K562 (cell line): Measurements from ENCODE around the gene CACNA1C. TPM values are rescaled to one million over a fixed set of nuclear protein-coding genes. Genes with fewer than 3 reads are reported as not detected.

Experiments used
- ATAC-seq: fragments of 200-7000 bp; cut with Tn5 transposase; 3 replicates; pipeline ENCODE4 v1.9.1; 2020; ENCODE audit warnings: moderate library complexity
- BruUV-seq: library from RNA; stranded (reverse); fragments of 400-500 nt; replicated peaks from 2 replicates; lab custom pipeline; 2021; lab: Mats Ljungman, UMichigan
- CTCF ChIA-PET: fragments of 300-600 bp; formaldehyde crosslinking; extraction: SDS; loops from one replicate; lab custom pipeline; 2021; ENCODE audit warnings: low intra/inter-chr PET ratio; lab: Yijun Ruan, JAX
- POLR2A ChIA-PET: fragments of 300-600, 350-650 bp; sonication (Branson Sonifier 250); formaldehyde crosslinking; extraction: SDS; loops from one replicate; lab custom pipeline; 2021; ENCODE audit warnings: antibody characterized with exemption, inconsistent platforms; lab: Yijun Ruan, JAX
- DNase-seq, 4 experiments: peaks; one replicate each; pipeline versions ENCODE4 v3.0.0 to v3.0.0-alpha.2; 2011 to 2018; ENCODE audit warnings: low spot score in 3 of 4, mixed read lengths in 3 of 4; ENCODE audit errors: extremely low read depth in 1 of 4
- FAIRE-seq: peaks from 2 replicates; lab custom pipeline; 2011; peaks lifted over from hg19 to GRCh38; lab: Jason Lieb, UNC
- H2AFZ ChIP-seq: 2 replicates; pipeline ENCODE4 v1.6.0; 2011; ENCODE audit warnings: low read depth, low read length, control low read depth, inconsistent platforms
- H3K27ac ChIP-seq: fragments of 200-600 bp; 3 replicates; pipeline ENCODE4 v1.8.0; 2011; ENCODE audit warnings: low read depth, mild to moderate bottlenecking, control low read depth, inconsistent platforms, low read length, moderate library complexity, mixed read lengths; ENCODE audit errors: extremely low read depth
- H3K27me3 ChIP-seq, 2 experiments: fragments of 300-600 bp in 1 of 2; 2 replicates in 1 of 2; 3 replicates in 1 of 2; pipeline versions ENCODE4 v1.6.0 to v1.8.0; 2011; ENCODE audit warnings: inconsistent platforms in 2 of 2, low read length in 2 of 2, mild to moderate bottlenecking in 1 of 2, mixed read lengths in 1 of 2, moderate library complexity in 1 of 2; ENCODE audit not compliant: control insufficient read depth in 2 of 2, insufficient read depth in 2 of 2
- H3K36me3 ChIP-seq: fragments of 300-600 bp; 3 replicates; pipeline ENCODE4 v1.8.0; 2011; ENCODE audit warnings: mild to moderate bottlenecking, low read length, inconsistent platforms; ENCODE audit not compliant: control insufficient read depth, insufficient read depth
- H3K4me1 ChIP-seq, 2 experiments: fragments of 200-600 bp in 1 of 2; replicated peaks in 1 of 2; 2 replicates in 1 of 2; 3 replicates in 1 of 2; pipeline versions ENCODE4 v1.5.1 to v1.8.0; 2011; ENCODE audit warnings: inconsistent platforms in 2 of 2, low read length in 2 of 2, mild to moderate bottlenecking in 1 of 2, mixed read lengths in 1 of 2, moderate library complexity in 1 of 2; ENCODE audit not compliant: control insufficient read depth in 2 of 2, insufficient read depth in 2 of 2
- H3K4me2 ChIP-seq: 2 replicates; pipeline ENCODE4 v1.6.1; 2011; ENCODE audit warnings: low read length, control low read depth, inconsistent platforms, mixed read lengths; ENCODE audit not compliant: insufficient read depth
- H3K4me3 ChIP-seq: fragments of 200-600 bp; sonication (generic), shearing (Covaris generic); 2 replicates; pipeline ENCODE4 v1.5.1; 2016; ENCODE audit warnings: control low read depth, inconsistent platforms
- H3K79me2 ChIP-seq: fragments of 200-600 bp; 3 replicates; pipeline ENCODE4 v1.8.0; 2011; ENCODE audit warnings: low read length, inconsistent platforms; ENCODE audit not compliant: control insufficient read depth, insufficient read depth
- H3K9ac ChIP-seq, 2 experiments: 2 replicates each; pipeline versions ENCODE4 v1.6.0 to v1.6.1; 2011; ENCODE audit warnings: low read depth in 2 of 2, low read length in 2 of 2, control low read depth in 1 of 2, inconsistent platforms in 1 of 2, mild to moderate bottlenecking in 1 of 2, mixed read lengths in 1 of 2; ENCODE audit not compliant: insufficient read depth in 1 of 2
- H3K9me1 ChIP-seq: one replicate; pipeline ENCODE4 v1.6.0; 2011; ENCODE audit warnings: inconsistent platforms, mild to moderate bottlenecking, low read length, moderate library complexity; ENCODE audit not compliant: control insufficient read depth, insufficient read depth
- H3K9me3 ChIP-seq: replicated peaks from 2 replicates; pipeline ENCODE4 v1.5.1; 2011; ENCODE audit warnings: low read depth, low read length, inconsistent platforms; ENCODE audit not compliant: control insufficient read depth, insufficient read depth
- H4K20me1 ChIP-seq: replicated peaks from 2 replicates; pipeline ENCODE4 v1.6.1; 2011; ENCODE audit warnings: low read length, inconsistent platforms, mixed read lengths; ENCODE audit not compliant: control insufficient read depth, insufficient read depth
- CCAR2 ChIP-seq: fragments of 200-400 bp; formaldehyde crosslinking; IDR thresholded peaks from 2 replicates; pipeline ENCODE4 v1.6.1; 2017; ENCODE audit warnings: mild to moderate bottlenecking, low read depth, low read length
- GATAD2A ChIP-seq: fragments of 450-650 bp; IDR thresholded peaks from 2 replicates; pipeline ENCODE4 v1.6.1; 2017
- HDAC1 ChIP-seq, 2 experiments: fragments of 450-650 bp; IDR thresholded peaks; 2 replicates each; pipeline ENCODE4 v1.6.1; 2016 to 2017; ENCODE audit warnings: inconsistent platforms in 1 of 2, mild to moderate bottlenecking in 1 of 2, moderate library complexity in 1 of 2
- RERE ChIP-seq: sonication (generic); formaldehyde crosslinking; IDR thresholded peaks from 2 replicates; pipeline ENCODE4 v1.8.0; 2023; ENCODE audit warnings: missing genetic modification reagents, mild to moderate bottlenecking, borderline replicate concordance
- ZNF436 ChIP-seq: fragments of 250-450, 450-650 bp; sonication (Bioruptor Pico); formaldehyde crosslinking; IDR thresholded peaks from 2 replicates; pipeline ENCODE4 v1.7.0; 2020; ENCODE audit warnings: mild to moderate bottlenecking
- WGBS: fragments of 100-300 bp; shearing (Covaris generic); methylation state at CpG from one replicate; pipeline ENCODE4 v1.1.6; 2016; ENCODE audit warnings: low coverage, mixed read lengths; ENCODE audit not compliant: insufficient coverage; ENCODE audit errors: missing lambda C conversion rate; 5-methylcytosine and 5-hydroxymethylcytosine counted together
- in situ Hi-C: fragments of 300-500 bp; cut with MboI; formaldehyde crosslinking; loops from 4 replicates; pipeline ENCODE4 v1.15.0; 2018; ENCODE audit warnings: inconsistent platforms, mixed read lengths
- intact Hi-C: fragments of 100-400 bp; cut with micrococcal nuclease; formaldehyde crosslinking; loops from 2 replicates; pipeline ENCODE4 v1.14.2; 2022
- polyA plus RNA-seq, 8 experiments: library from polyadenylated mRNA; depleted of rRNA in 4 of 8; stranded (reverse) in 5 of 8; unstranded in 3 of 8; fragments of >200 nt; fragmentation: Nextera tagmentation in 2 of 8; fragmentation: Illumina TruSeq in 1 of 8; extraction: Ambion mirVana in 2 of 8; extraction: Trizol in 1 of 8; gene quantifications; 2 replicates each; pipeline versions ENCODE4 v1.2.1 to v1.2.3, GENCODE V29; 2011 to 2014; ENCODE audit warnings: inconsistent platforms in 1 of 8, missing spikeins in 1 of 8
- total RNA-seq, 7 experiments: library from RNA; depleted of rRNA in 6 of 7; stranded (reverse); fragments of >200 nt in 6 of 7; fragmentation: Illumina TruSeq in 2 of 7; extraction: Trizol in 2 of 7; gene quantifications; 2 replicates each; pipeline versions ENCODE4 v1.2.1 to v1.2.3, GENCODE V29; 2011 to 2021; ENCODE audit warnings: low replicate concordance in 1 of 7
- TF ChIP-seq, protein P1 (sequence below): fragments of 200-600 bp; sonication (generic); IDR thresholded peaks from one replicate; pipeline ENCODE4 v1.6.1; 2012; ENCODE audit warnings: mild to moderate bottlenecking, low read depth, low read length, inconsistent platforms

Gene CACNA1C
- total and polyA plus RNA-seq, 9 of the 15 experiments (the other 6 are each of a cell fraction or from before 2014, with no cell fraction given) = not detected

DNA sequence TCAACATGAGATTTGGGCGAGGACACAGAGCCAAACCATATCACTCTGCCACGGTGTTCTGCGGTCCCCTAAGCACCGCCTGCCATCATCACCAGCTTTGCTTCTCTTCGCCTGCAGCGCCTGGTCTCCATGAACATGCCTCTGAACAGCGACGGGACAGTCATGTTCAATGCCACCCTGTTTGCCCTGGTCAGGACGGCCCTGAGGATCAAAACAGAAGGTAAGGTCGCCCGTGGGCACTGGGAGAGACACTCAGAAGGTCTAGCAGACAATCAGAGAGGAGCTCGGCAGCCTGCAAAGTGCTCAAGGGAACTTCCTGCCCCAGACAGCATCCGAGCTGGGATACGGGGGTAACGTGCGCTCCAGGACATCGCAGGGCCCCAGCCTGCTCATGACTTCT, 616.0 kb downstream of the CACNA1C start:
- Histone ChIP-seq H3K9me1 (no peaks in the 10 kb centered on the region), H3K36me3 (no peaks in the 10 kb centered on the region), H3K4me2 (no peak overlapping the region), H4K20me1 (no peaks in the 10 kb centered on the region), H2AFZ (no peak overlapping the region), H3K4me3 (no peak overlapping the region), H3K27ac (no peak overlapping the region), H3K27me3 (peaks cover 2 to 33% of the 10 kb centered on the region in 2 experiments; a peak in 4 of 5 replicates), H3K4me1 (no peaks in the 10 kb centered on the region; a peak in 1 of 5 replicates), H3K9ac (no peak overlapping the region), H3K9me3 (no peaks in the 10 kb centered on the region), H3K79me2 (no peaks in the 10 kb centered on the region)
- ChIA-PET CTCF (no interaction called here), POLR2A (interaction anchor here (1.0 kb wide), 1 partner anchor 28 kb away, joined by 3 read pairs; no protein-coding TSS in a partner anchor)
- ATAC-seq = no peak
- in situ Hi-C loops = no loop called here
- no peak for FAIRE-seq
- 1% methylated on average over 14 of the region's 17 CpGs for WGBS
- BruUV-seq = no TSS peak
- DNase-seq = no peak
- intact Hi-C loops = no loop called here
- TF ChIP-seq HDAC1 (IDR thresholded peaks at IDR 0.05) = no peak
- no peak for TF ChIP-seq GATAD2A
- TF ChIP-seq RERE = no peak
- no peak for TF ChIP-seq ZNF436
- TF ChIP-seq, protein P1, sequence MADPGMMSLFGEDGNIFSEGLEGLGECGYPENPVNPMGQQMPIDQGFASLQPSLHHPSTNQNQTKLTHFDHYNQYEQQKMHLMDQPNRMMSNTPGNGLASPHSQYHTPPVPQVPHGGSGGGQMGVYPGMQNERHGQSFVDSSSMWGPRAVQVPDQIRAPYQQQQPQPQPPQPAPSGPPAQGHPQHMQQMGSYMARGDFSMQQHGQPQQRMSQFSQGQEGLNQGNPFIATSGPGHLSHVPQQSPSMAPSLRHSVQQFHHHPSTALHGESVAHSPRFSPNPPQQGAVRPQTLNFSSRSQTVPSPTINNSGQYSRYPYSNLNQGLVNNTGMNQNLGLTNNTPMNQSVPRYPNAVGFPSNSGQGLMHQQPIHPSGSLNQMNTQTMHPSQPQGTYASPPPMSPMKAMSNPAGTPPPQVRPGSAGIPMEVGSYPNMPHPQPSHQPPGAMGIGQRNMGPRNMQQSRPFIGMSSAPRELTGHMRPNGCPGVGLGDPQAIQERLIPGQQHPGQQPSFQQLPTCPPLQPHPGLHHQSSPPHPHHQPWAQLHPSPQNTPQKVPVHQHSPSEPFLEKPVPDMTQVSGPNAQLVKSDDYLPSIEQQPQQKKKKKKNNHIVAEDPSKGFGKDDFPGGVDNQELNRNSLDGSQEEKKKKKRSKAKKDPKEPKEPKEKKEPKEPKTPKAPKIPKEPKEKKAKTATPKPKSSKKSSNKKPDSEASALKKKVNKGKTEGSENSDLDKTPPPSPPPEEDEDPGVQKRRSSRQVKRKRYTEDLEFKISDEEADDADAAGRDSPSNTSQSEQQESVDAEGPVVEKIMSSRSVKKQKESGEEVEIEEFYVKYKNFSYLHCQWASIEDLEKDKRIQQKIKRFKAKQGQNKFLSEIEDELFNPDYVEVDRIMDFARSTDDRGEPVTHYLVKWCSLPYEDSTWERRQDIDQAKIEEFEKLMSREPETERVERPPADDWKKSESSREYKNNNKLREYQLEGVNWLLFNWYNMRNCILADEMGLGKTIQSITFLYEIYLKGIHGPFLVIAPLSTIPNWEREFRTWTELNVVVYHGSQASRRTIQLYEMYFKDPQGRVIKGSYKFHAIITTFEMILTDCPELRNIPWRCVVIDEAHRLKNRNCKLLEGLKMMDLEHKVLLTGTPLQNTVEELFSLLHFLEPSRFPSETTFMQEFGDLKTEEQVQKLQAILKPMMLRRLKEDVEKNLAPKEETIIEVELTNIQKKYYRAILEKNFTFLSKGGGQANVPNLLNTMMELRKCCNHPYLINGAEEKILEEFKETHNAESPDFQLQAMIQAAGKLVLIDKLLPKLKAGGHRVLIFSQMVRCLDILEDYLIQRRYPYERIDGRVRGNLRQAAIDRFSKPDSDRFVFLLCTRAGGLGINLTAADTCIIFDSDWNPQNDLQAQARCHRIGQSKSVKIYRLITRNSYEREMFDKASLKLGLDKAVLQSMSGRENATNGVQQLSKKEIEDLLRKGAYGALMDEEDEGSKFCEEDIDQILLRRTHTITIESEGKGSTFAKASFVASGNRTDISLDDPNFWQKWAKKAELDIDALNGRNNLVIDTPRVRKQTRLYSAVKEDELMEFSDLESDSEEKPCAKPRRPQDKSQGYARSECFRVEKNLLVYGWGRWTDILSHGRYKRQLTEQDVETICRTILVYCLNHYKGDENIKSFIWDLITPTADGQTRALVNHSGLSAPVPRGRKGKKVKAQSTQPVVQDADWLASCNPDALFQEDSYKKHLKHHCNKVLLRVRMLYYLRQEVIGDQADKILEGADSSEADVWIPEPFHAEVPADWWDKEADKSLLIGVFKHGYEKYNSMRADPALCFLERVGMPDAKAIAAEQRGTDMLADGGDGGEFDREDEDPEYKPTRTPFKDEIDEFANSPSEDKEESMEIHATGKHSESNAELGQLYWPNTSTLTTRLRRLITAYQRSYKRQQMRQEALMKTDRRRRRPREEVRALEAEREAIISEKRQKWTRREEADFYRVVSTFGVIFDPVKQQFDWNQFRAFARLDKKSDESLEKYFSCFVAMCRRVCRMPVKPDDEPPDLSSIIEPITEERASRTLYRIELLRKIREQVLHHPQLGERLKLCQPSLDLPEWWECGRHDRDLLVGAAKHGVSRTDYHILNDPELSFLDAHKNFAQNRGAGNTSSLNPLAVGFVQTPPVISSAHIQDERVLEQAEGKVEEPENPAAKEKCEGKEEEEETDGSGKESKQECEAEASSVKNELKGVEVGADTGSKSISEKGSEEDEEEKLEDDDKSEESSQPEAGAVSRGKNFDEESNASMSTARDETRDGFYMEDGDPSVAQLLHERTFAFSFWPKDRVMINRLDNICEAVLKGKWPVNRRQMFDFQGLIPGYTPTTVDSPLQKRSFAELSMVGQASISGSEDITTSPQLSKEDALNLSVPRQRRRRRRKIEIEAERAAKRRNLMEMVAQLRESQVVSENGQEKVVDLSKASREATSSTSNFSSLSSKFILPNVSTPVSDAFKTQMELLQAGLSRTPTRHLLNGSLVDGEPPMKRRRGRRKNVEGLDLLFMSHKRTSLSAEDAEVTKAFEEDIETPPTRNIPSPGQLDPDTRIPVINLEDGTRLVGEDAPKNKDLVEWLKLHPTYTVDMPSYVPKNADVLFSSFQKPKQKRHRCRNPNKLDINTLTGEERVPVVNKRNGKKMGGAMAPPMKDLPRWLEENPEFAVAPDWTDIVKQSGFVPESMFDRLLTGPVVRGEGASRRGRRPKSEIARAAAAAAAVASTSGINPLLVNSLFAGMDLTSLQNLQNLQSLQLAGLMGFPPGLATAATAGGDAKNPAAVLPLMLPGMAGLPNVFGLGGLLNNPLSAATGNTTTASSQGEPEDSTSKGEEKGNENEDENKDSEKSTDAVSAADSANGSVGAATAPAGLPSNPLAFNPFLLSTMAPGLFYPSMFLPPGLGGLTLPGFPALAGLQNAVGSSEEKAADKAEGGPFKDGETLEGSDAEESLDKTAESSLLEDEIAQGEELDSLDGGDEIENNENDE = no peak
- TF ChIP-seq CCAR2 = no peak
